ENCODE data around the gene ABCD3. TPM values are rescaled to one million over a fixed set of nuclear protein-coding genes. Genes with fewer than 3 reads are reported as not detected.

ABCD3 gene
- total and polyA plus RNA-seq, 2 of the 13 experiments (the other 11 are each of a cell fraction or from before 2014, with no cell fraction given) = 27.5 to 166 TPM

- no peak for TF ChIP-seq E2F2 (CRISPR knock-in tag; IDR thresholded peaks at IDR 0.05; ENCODE audit: borderline replicate concordance)
- TF ChIP-seq, protein P1, sequence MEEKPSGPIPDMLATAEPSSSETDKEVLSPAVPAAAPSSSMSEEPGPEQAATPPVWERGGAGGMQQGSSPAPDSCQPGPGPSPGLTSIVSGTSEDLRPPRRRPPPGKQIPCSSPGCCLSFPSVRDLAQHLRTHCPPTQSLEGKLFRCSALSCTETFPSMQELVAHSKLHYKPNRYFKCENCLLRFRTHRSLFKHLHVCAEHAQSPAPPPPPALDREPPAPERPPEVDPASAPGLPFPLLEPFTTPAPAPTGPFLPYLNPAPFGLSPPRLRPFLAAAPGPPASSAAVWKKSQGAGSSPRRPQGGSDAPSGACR (CRISPR knock-in tag; IDR thresholded peaks at IDR 0.05) = no peak
- TF ChIP-seq SKIL (CRISPR knock-in tag; IDR thresholded peaks at IDR 0.05; ENCODE audit: borderline replicate concordance) = no peak
- peak; percentile 31; the same call in 1 of the 2 replicates for TF ChIP-seq FOSL2 (CRISPR knock-in tag; IDR thresholded peaks at IDR 0.05)
- no peak for TF ChIP-seq MXI1 (IDR thresholded peaks at IDR 0.05; ENCODE audit: borderline replicate concordance, low read depth, low read length)
- no peak for TF ChIP-seq DZIP1 (CRISPR knock-in tag; IDR thresholded peaks at IDR 0.05)
- TF ChIP-seq FOSL1 (CRISPR knock-in tag; IDR thresholded peaks at IDR 0.05; ENCODE audit: borderline replicate concordance) = no peak
- no peak for TF ChIP-seq ZNF777 (CRISPR knock-in tag; IDR thresholded peaks at IDR 0.05)
- TF ChIP-seq ZNF678 (CRISPR knock-in tag; IDR thresholded peaks at IDR 0.05) = no peak
- TF ChIP-seq ZNF230 (CRISPR knock-in tag; IDR thresholded peaks at IDR 0.05) = no peak
- no peak for TF ChIP-seq ZNF275 (CRISPR knock-in tag; IDR thresholded peaks at IDR 0.05; ENCODE audit: borderline replicate concordance)
- no peak for TF ChIP-seq ZNF337 (CRISPR knock-in tag; IDR thresholded peaks at IDR 0.05; ENCODE audit: borderline replicate concordance, low read depth)
- no peak for TF ChIP-seq ZNF550 (CRISPR knock-in tag; IDR thresholded peaks at IDR 0.05; ENCODE audit: borderline replicate concordance)
- no peak for TF ChIP-seq SP2 (CRISPR knock-in tag; IDR thresholded peaks at IDR 0.05)
- no peak for TF ChIP-seq ZFP36L2 (CRISPR knock-in tag; IDR thresholded peaks at IDR 0.05)
- no peak for TF ChIP-seq MIER2 (CRISPR knock-in tag; IDR thresholded peaks at IDR 0.05)
- TF ChIP-seq TFE3 (CRISPR knock-in tag; IDR thresholded peaks at IDR 0.05) = no peak
- no peak for TF ChIP-seq ZNF660 (CRISPR knock-in tag; IDR thresholded peaks at IDR 0.05; ENCODE audit: borderline replicate concordance, low read depth)
- TF ChIP-seq FOXP1 (IDR thresholded peaks at IDR 0.05) = no peak
- peak; percentile 40; the same call in 1 of the 2 replicates for TF ChIP-seq FOXP1 (CRISPR knock-in tag; IDR thresholded peaks at IDR 0.05)
- TF ChIP-seq SSRP1 (CRISPR knock-in tag; IDR thresholded peaks at IDR 0.05) = no peak
- no peak for TF ChIP-seq SIN3A (IDR thresholded peaks at IDR 0.05; ENCODE audit: borderline replicate concordance, low read depth, low read length)
- no peak for TF ChIP-seq TRIM24 (CRISPR knock-in tag; IDR thresholded peaks at IDR 0.05)
Measured at GRCh38 chr1:94553323-94553730, 135.1 kb downstream of the ABCD3 start (continued).

All from HepG2 (cell line).